Stimulated activated naive B cell treated with anti-CD40 and anti-IgM and Interleukin-4, amounts not matched to agents 10 μg/mL and 1 μg/mL and 100 μg/mL, for 72 hours (primary cell): ENCODE data around the gene AMMECR1.
A peak's percentile ranks its signal among the peaks of the same experiment; 100 is the strongest.
"Not testable (repeated sequence)": the region's sequence is repeated elsewhere in the genome, so short reads cannot be mapped to it uniquely, and the experiment has no call there.

ENCODE experiments used
- ATAC-seq, 2 donors: fragments of 150-1000 bp; cut with Tn5 transposase; replicated peaks; 2 replicates each; pipeline ENCODE4 v1.10.0; 2021; ENCODE audit warnings: moderate library complexity in 1 of 2
- DNase-seq: peaks from one replicate; pipeline ENCODE4 v3.0.0; 2021
- H3K27ac Mint-ChIP-seq: one replicate; pipeline ENCODE4 v1.8.0; 2022; ENCODE audit warnings: mild to moderate bottlenecking, mixed read lengths
- H3K27me3 Mint-ChIP-seq, 2 donors: one replicate each; pipeline ENCODE4 v1.8.0; 2022; ENCODE audit warnings: mixed read lengths in 2 of 2
- H3K36me3 Mint-ChIP-seq, 2 donors: one replicate each; pipeline ENCODE4 v1.8.0; 2022; ENCODE audit warnings: mixed read lengths in 2 of 2, mild to moderate bottlenecking in 1 of 2
- H3K4me1 Mint-ChIP-seq, 2 donors: one replicate each; pipeline ENCODE4 v1.8.0; 2022; ENCODE audit warnings: mixed read lengths in 2 of 2, mild to moderate bottlenecking in 1 of 2
- H3K4me3 Mint-ChIP-seq, 2 donors: one replicate each; pipeline ENCODE4 v1.8.0; 2022; ENCODE audit warnings: mild to moderate bottlenecking in 2 of 2, mixed read lengths in 2 of 2, moderate library complexity in 1 of 2
- H3K9me3 Mint-ChIP-seq, 2 donors: one replicate each; pipeline ENCODE4 v1.8.0; 2022; ENCODE audit warnings: mixed read lengths in 2 of 2, mild to moderate bottlenecking in 1 of 2

AMMECR1 gene

DNA sequence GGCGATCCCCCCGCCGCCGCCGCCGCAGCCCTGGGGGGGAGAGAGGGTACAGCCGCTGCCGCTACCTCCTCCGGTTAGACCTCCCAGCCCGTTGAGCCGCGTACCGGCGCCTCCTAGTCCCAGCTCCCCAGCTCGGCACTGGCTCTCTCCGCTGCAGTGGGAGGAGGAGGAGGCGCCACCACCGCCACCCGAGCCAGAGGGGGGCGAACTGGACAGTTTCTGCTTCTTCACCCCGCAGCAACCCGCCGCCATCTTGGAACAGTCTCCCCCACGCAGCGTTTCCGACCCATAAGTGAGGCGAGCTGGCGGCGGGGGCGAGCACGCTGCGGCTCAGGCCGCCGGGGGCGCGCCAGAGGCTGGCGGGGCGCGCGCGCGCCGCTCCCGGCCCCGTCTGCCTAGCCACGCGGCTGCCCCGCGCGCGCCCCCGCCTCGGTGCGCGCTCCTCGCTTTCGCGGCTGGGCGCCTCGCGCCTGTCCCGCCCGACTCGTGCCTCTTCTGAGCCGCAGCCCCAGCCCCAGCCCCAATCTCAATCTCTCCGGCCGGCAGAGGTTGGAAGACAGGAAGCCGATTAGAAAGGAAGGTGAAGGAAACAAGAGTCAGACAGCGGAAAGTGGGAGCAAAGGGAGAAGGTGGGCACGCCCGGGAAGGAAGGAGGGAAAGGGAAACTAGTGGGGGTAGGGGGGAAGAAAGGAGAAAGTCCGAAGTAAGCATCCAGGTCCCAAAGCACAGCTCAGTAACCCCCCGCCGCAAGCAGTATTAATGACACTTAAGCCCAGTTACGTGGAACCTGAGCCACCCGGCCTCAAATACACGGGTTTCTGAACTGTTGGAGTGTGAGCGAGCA lies at the start of gene AMMECR1:
AMMECR1 (minus strand) TSS at position 266 of the 844 bp plus-strand sequence; CDS start at position 252, 14 bp downstream.
- peak within 1 kb of the TSS; percentile 94 to 97 for H3K4me3 Mint-ChIP-seq
- H3K9me3 Mint-ChIP-seq: no peaks in the 10 kb centered on the region
- no peaks in the 10 kb centered on the region for H3K27me3 Mint-ChIP-seq
- DNase-seq: peak; percentile 75
- H3K36me3 Mint-ChIP-seq: no peaks in the 10 kb centered on the region
- H3K4me1 Mint-ChIP-seq: peaks cover 6 to 7% of the 10 kb centered on the region in 2 donors
- H3K27ac Mint-ChIP-seq: peak within 1 kb of the TSS; percentile 98
- peak; percentile 85 to 94 for ATAC-seq

- Mint-ChIP-seq H3K27me3 (no peaks in the 10 kb centered on the region), H3K27ac (no peak overlapping the region), H3K9me3 (no peaks in the 10 kb centered on the region), H3K4me3 (no peak overlapping the region), H3K36me3 (no peaks in the 10 kb centered on the region), H3K4me1 (no peaks in the 10 kb centered on the region)
- no peak for DNase-seq
- no peak for ATAC-seq
Observed at GRCh38 chrX:110363244-110363643, 45.4 kb upstream of the AMMECR1 start.

GRCh38 chrX:110359273-110359672 lies 41.4 kb upstream of the AMMECR1 start:
- H3K4me1 Mint-ChIP-seq: no peaks in the 10 kb centered on the region
- ATAC-seq: no peak

DNA sequence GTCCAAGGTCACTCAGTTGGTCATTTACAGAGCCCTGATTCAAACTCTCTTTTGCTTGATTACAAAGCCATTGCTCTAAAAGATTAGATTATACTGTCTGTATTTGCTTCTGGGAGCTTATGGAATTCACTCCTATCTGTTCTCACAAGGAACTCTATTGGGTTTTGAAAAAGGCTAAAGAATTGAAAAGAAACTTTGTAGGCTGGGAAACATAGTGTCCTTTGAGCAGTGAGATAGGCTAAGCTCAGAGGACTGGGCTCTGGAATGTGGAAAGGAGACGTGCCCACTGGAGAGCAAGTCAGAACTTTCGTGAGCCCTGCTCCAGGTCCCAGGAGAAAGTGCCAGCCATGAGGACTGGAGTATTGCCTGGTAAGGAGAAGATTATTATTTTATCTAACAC lies 40.7 kb upstream of the AMMECR1 start, which contains the start of gene RTL9:
RTL9 (plus strand) TSS at position 301 of the 400 bp plus-strand sequence. CDS start 91,770 bp downstream, outside the sequence.
- H3K9me3 Mint-ChIP-seq: no peaks in the 10 kb centered on the region
- no peak within 1 kb of the TSS for H3K27ac Mint-ChIP-seq
- H3K4me3 Mint-ChIP-seq: no peak within 1 kb of the TSS
- H3K27me3 Mint-ChIP-seq: no peaks in the 10 kb centered on the region
- no peaks in the 10 kb centered on the region for H3K4me1 Mint-ChIP-seq
- ATAC-seq (no peak), DNase-seq (no peak)
- no peaks in the 10 kb centered on the region for H3K36me3 Mint-ChIP-seq

More at GRCh38 chrX:110359273-110359672, 41.4 kb upstream of the AMMECR1 start:
- H3K9me3 Mint-ChIP-seq: no peaks in the 10 kb centered on the region
- H3K4me3 Mint-ChIP-seq: no peak overlapping the region
- no peak for DNase-seq
- H3K27ac Mint-ChIP-seq: no peak overlapping the region
- no peaks in the 10 kb centered on the region for H3K27me3 Mint-ChIP-seq
- H3K36me3 Mint-ChIP-seq: no peaks in the 10 kb centered on the region

- H3K27me3 Mint-ChIP-seq: no peaks in the 10 kb centered on the region
- DNase-seq: no peak
- no peaks in the 10 kb centered on the region for H3K4me1 Mint-ChIP-seq
- H3K4me3 Mint-ChIP-seq: no peak overlapping the region
- H3K9me3 Mint-ChIP-seq: no peaks in the 10 kb centered on the region
- H3K27ac Mint-ChIP-seq: no peak overlapping the region
- no peak for ATAC-seq
- no peaks in the 10 kb centered on the region for H3K36me3 Mint-ChIP-seq
Observed at GRCh38 chrX:110346681-110347080, 28.8 kb upstream of the AMMECR1 start.

DNA sequence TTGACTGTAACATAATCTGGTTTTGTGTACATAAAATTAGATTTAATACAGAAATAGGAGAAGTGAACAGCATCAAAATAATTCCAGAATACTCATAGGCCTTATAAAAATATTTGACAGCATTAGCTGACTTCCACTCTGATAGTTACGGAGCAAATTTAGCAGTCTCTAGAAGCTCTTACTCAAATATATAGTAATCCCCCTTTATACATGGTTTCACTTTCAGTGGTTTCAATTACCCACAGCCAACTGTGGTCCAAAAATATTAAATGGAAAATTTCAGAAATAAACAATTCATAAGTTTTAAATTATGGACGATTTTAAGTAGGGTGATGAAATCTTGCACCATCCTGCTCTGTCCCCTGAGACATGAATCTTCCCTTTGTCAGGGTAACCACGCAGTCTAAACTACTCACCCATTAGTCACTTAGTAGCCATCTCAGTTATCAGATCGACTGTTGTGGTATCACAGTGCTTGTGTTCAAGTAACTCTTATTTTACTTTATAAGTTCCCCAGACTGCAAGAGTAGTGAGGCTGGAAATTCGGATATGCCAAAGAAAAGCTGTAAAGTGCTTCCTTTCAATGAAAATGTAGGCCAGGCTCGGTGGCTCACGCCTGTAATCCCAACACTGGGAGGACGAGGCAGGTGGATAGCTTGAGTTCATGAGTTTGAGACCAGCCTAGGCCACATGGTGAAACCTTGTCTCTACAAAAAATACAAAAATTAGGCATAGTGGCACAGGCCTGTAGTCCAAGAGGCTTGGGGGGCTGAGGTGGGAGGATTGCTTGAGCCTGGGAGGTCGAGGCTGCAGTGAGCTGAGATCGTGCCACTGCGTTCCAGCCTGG lies 23.5 kb upstream of the AMMECR1 start:
- Mint-ChIP-seq H3K27ac (no peak overlapping the region), H3K4me3 (no peak overlapping the region), H3K4me1 (no peaks in the 10 kb centered on the region), H3K27me3 (no peaks in the 10 kb centered on the region), H3K9me3 (no peaks in the 10 kb centered on the region), H3K36me3 (no peaks in the 10 kb centered on the region)
- no peak for DNase-seq
- peak; percentile 75 to 91 for ATAC-seq

DNA sequence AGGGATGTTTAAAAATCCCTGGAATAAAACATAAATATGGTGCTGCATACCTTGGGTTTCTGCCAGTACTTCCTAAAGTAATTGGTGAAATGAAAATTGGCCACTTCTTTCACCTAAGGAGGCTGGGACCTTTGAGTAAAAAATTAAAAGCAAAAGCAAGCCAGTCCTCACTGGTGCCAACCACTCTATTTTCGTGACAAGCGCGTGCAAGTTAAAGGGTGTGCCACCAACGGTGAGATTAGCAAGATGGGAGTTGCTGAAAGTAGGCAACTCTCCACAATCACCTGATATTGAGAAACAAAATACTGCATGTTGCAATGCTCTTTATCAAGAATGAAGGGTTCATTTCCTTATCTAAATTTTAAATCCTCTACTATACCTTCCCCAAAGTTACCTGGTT lies 21.1 kb upstream of the AMMECR1 start:
- Mint-ChIP-seq H3K36me3 (no peaks in the 10 kb centered on the region), H3K9me3 (no peaks in the 10 kb centered on the region), H3K4me1 (no peaks in the 10 kb centered on the region), H3K4me3 (no peak overlapping the region), H3K27ac (no peak overlapping the region), H3K27me3 (no peaks in the 10 kb centered on the region)
- no peak for ATAC-seq
- DNase-seq: no peak

- ATAC-seq, H3K9me3 Mint-ChIP-seq, H3K27me3 Mint-ChIP-seq, H3K27ac Mint-ChIP-seq, H3K4me3 Mint-ChIP-seq, DNase-seq, H3K4me1 Mint-ChIP-seq, H3K36me3 Mint-ChIP-seq: not testable (repeated sequence)
Observed at GRCh38 chrX:110333458-110333857, 15.6 kb upstream of the AMMECR1 start.

DNA sequence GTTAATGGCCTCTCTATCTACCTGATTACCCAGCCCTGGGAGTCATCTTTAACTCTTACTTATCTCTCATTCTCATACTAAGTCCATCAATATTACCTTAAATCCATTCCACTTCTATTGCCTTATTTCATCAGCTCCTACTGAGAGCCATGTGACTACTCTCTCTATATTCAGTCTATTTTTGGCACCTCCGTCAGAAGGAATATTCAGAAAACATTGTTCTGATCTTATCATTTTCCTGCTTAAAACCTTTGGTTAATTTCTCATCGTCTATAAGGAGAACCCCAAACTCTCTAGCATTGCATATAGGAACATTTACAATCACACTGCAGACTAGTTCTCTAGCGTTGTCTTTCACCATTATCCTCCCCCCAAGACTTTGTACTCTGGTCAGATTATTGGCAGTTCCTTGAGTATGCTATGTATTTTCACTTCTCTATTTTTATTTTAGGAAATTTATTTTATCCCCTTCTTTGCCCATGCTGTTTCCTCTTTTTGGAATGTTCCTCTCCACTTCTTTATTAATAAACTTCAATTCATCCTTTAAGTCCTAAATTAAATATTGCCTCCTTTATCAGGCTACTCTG lies 13.7 kb upstream of the AMMECR1 start:
- H3K27ac Mint-ChIP-seq: no peak overlapping the region
- DNase-seq (no peak), ATAC-seq (no peak)
- H3K9me3 Mint-ChIP-seq: no peaks in the 10 kb centered on the region
- H3K4me3 Mint-ChIP-seq: no peak overlapping the region
- H3K4me1 Mint-ChIP-seq: no peaks in the 10 kb centered on the region
- H3K36me3 Mint-ChIP-seq: no peaks in the 10 kb centered on the region
- no peaks in the 10 kb centered on the region for H3K27me3 Mint-ChIP-seq

GRCh38 chrX:110328613-110329012 lies 10.7 kb upstream of the AMMECR1 start:
- not testable (repeated sequence) for DNase-seq, H3K9me3 Mint-ChIP-seq, ATAC-seq, H3K36me3 Mint-ChIP-seq, H3K4me3 Mint-ChIP-seq, H3K27ac Mint-ChIP-seq, H3K27me3 Mint-ChIP-seq, H3K4me1 Mint-ChIP-seq

DNA sequence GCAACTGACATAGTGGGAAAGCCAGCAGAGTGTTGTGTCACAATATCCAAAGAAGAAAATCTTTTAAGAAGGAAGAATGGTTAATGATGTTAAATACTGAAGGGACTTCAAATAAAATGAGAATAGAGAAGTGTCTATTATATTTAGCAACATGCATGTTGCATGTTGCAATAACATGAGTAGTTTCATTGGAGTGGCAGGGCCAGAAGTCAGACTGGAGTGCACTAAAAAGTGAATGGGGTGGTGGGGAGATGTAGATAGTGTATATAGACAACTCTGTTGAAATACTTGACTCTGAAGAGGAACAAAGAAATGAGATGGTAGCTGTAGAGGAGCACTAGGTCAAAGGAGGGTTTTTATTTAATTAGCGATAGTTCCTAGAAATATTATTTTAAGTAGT lies 9.5 kb upstream of the AMMECR1 start:
- Mint-ChIP-seq H3K4me3 (no peak overlapping the region), H3K36me3 (no peaks in the 10 kb centered on the region), H3K27me3 (no peaks in the 10 kb centered on the region), H3K9me3 (peaks cover 2 to 4% of the 10 kb centered on the region in 2 donors), H3K4me1 (no peaks in the 10 kb centered on the region), H3K27ac (no peak overlapping the region)
- no peak for ATAC-seq
- no peak for DNase-seq

DNA sequence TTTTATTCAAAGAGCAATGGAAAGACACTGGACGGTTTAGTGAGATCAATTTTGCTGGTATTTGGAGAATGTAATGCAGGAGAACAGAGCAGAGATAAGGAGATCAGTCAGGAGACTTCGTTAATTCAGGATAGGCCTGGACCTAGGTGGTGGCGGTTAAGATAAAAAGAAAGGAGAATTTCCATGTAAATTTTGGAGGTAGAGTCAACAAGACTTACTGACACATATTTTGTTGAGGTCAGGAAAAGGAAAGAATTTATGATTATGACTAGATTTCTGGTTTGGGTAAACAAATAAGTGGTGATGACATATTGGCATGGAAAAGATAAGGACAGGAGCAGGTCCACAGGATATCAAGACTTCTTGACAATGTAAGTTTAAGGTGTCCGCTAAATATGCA lies 8.8 kb upstream of the AMMECR1 start:
- H3K27ac Mint-ChIP-seq: no peak overlapping the region
- no peak overlapping the region for H3K4me3 Mint-ChIP-seq
- H3K36me3 Mint-ChIP-seq: no peaks in the 10 kb centered on the region
- no peaks in the 10 kb centered on the region for H3K27me3 Mint-ChIP-seq
- no peak for ATAC-seq
- peaks cover 2 to 4% of the 10 kb centered on the region in 2 donors for H3K9me3 Mint-ChIP-seq
- peaks cover 0 to 5% of the 10 kb centered on the region in 2 donors for H3K4me1 Mint-ChIP-seq
- no peak for DNase-seq

DNA sequence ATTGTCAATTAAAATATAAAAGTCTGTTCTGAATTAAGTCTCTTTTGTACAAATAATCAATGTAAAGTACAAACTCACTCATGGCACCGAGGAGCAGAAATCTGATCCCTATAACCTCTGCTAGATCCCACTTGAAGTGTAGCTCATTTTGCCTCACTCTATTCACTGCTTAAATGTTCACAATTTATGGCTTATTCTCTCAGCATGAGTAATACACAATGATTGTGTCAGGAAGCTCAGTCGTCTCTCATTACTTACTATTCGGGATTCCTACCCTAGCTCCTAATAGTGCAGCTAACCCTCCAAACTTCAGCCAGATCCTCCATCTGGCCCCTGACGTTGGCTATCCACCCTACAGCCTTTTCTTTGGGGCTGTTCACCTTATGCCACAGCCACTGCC lies 4.7 kb upstream of the AMMECR1 start:
- H3K4me3 Mint-ChIP-seq: no peak overlapping the region

DNA sequence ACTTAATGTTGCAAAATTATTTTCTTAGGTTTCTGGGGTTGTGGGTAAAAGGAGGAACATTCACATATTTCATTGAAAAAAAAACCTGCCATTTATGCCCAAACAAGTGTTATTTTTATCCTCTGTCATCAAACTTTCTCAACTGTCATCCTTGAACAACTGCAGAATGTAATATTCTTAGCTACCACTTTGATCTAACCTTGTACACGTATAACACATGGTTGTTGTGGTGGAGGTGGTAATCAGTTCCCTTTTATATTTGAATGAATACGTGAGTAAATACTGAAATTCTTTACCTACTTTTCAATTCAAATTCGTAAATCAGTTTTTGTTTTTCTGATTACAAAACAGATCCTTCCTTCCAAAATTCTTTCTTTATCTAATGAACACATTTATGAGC lies 3.8 kb upstream of the AMMECR1 start:
- H3K4me3 Mint-ChIP-seq: no peak overlapping the region
- H3K27ac Mint-ChIP-seq: no peak overlapping the region
- no peaks in the 10 kb centered on the region for H3K36me3 Mint-ChIP-seq
- peaks cover 4 to 6% of the 10 kb centered on the region in 2 donors for H3K4me1 Mint-ChIP-seq
- ATAC-seq: no peak
- H3K9me3 Mint-ChIP-seq: peaks cover 2 to 4% of the 10 kb centered on the region in 2 donors
- DNase-seq: no peak
- no peaks in the 10 kb centered on the region for H3K27me3 Mint-ChIP-seq

More for the DNA sequence above, 4.7 kb upstream of the AMMECR1 start:
- DNase-seq (no peak), ATAC-seq (no peak)
- no peak overlapping the region for H3K27ac Mint-ChIP-seq
- peaks cover 2 to 4% of the 10 kb centered on the region in 2 donors for H3K9me3 Mint-ChIP-seq
- H3K4me1 Mint-ChIP-seq: peaks cover 4 to 6% of the 10 kb centered on the region in 2 donors
- no peaks in the 10 kb centered on the region for H3K36me3 Mint-ChIP-seq
- H3K27me3 Mint-ChIP-seq: no peaks in the 10 kb centered on the region
